Tracheal epithelial cell (primary cell): ENCODE data around the gene ADAT2. TPM values are rescaled to one million over a fixed set of nuclear protein-coding genes. Genes with fewer than 3 reads are reported as not detected.

Source experiments
- total RNA-seq: library from RNA; depleted of rRNA; stranded (reverse); fragments of >200 nt; gene quantifications from 2 replicates; pipeline ENCODE4 v1.2.1, GENCODE V29; 2014

ADAT2 gene
- 3.9 and 4.3 TPM in 2 replicates for total RNA-seq

DNA sequence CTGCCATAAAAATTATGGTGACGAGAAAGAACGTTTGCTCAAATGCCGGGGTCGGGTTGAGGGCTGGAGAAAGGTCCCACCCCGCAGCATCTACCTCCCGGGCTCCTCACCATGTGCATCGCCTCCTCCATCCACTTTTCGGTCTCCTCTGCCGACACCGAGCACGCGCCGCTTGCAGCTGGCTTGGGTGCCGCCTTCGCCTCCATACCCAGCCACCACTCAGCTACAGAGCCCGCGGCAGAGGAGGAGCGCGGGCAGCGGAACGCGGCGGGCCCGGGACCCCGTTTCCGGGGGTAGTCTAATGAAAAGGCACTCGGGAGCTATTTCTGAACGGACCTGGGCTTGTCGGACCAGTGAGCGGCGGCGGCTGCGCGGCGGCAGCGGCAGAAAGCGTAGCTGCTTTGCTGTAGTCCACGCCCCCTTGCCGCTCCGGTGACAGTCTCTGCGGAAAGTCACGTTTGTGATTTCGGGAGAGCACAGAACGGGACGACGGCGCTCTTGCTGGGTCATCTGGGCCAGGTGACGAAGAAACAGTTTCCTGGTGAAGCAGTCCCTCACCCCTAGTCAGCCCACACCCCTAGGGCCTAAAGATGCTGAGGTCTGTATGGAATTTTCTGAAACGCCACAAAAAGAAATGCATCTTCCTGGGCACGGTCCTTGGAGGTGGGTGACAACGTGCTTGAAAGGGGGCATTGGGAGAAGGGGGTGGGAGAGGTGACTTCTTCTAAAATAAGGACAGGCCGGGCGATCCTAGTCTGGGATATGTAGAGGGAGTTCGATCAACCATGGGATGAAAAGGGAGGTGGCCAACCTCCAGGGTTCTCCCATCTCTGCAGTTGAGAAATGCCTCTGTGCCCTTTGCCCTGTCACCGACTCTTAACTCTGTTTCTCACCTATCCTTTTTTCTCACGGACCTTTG is at the start of gene ADAT2, which contains the start of gene PEX3:
Gene ADAT2, minus strand, starts transcription at position 243 of the 919 bp plus-strand sequence. Its CDS starts 37 bp downstream, at position 206.
Gene PEX3, plus strand, starts transcription at position 353 of the 919 bp plus-strand sequence. Its CDS starts 238 bp downstream, at position 591.

Other genes with a start within 250 kb of the ADAT2 start
- gene PEX3, start 110 bp upstream of the ADAT2 start, total RNA-seq: 14.9 and 16.1 TPM in 2 replicates
- gene FUCA2, start 61.0 kb upstream of the ADAT2 start, total RNA-seq: 29.9 and 41.1 TPM in 2 replicates
- 29.8 and 29.9 TPM in 2 replicates for gene PHACTR2, start 227.3 kb upstream of the ADAT2 start, total RNA-seq